GM13977 (cell line): ENCODE results near the gene TMEM132A.

Source experiments
- DNase-seq: peaks from one replicate; pipeline ENCODE4 v3.0.0; 2012; ENCODE audit warnings: low spot score
- in situ Hi-C: fragments of 300-500 bp; cut with MboI; formaldehyde crosslinking; loops from one replicate; pipeline ENCODE4 v1.12.0; 2022; ENCODE audit warnings: low sequenced_read_pairs, low pct_unique_long_range_greater_than_20kb, mixed read lengths, inconsistent platforms; ENCODE audit not compliant: unreplicated experiment
- TF ChIP-seq, protein P1 (sequence below): IDR thresholded peaks from 2 replicates; pipeline ENCODE4 v1.5.1; 2012; ENCODE audit warnings: mild to moderate bottlenecking, control low read depth; ENCODE audit not compliant: insufficient read depth; ENCODE audit errors: extremely low read depth, missing control alignments

TMEM132A gene

DNA sequence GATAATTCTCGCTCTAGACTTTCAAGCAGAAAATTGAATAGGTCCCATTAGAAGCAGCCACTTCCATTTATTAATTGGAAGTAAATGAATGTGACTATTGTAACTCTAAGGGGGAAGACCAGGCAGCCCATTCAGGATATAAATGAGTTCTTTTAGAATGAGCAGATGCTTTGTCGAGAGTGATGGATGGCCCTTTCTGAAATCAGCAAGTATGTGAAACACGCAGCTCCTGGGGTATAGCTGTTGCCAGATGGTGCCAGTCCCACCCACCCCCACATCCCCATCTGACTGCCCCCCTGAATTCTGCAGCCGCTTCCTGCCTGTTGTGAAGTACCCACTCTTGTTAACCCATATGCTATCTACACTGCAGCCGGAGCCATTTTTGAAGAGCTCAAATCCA, 24.0 kb downstream of the TMEM132A start:
- no peak for DNase-seq
- in situ Hi-C loops, result no loop called here
- TF ChIP-seq, protein P1, sequence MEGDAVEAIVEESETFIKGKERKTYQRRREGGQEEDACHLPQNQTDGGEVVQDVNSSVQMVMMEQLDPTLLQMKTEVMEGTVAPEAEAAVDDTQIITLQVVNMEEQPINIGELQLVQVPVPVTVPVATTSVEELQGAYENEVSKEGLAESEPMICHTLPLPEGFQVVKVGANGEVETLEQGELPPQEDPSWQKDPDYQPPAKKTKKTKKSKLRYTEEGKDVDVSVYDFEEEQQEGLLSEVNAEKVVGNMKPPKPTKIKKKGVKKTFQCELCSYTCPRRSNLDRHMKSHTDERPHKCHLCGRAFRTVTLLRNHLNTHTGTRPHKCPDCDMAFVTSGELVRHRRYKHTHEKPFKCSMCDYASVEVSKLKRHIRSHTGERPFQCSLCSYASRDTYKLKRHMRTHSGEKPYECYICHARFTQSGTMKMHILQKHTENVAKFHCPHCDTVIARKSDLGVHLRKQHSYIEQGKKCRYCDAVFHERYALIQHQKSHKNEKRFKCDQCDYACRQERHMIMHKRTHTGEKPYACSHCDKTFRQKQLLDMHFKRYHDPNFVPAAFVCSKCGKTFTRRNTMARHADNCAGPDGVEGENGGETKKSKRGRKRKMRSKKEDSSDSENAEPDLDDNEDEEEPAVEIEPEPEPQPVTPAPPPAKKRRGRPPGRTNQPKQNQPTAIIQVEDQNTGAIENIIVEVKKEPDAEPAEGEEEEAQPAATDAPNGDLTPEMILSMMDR, result no peak

DNA sequence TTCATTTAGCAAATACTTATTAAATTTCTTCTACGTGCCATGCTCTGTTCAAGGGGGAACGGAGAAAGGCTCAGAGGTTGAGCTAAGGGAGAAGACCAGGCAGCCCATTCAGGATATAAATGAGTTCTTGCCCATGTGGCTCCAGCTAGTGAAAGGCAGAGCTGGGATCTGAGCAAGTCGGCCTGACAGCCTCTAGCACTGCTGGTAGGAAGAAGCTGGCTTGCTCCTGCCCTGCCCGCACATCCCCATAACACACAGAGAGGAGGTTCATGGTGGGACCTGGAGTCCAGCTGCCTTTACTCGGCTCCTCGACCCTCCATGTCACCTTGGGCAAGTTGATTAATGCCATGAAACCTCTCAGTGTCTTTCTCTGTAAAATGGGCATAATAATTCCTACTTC, 25.8 kb downstream of the TMEM132A start:
- TF ChIP-seq, protein P1, result no peak
- in situ Hi-C loops, result no loop called here
- no peak for DNase-seq

DNA sequence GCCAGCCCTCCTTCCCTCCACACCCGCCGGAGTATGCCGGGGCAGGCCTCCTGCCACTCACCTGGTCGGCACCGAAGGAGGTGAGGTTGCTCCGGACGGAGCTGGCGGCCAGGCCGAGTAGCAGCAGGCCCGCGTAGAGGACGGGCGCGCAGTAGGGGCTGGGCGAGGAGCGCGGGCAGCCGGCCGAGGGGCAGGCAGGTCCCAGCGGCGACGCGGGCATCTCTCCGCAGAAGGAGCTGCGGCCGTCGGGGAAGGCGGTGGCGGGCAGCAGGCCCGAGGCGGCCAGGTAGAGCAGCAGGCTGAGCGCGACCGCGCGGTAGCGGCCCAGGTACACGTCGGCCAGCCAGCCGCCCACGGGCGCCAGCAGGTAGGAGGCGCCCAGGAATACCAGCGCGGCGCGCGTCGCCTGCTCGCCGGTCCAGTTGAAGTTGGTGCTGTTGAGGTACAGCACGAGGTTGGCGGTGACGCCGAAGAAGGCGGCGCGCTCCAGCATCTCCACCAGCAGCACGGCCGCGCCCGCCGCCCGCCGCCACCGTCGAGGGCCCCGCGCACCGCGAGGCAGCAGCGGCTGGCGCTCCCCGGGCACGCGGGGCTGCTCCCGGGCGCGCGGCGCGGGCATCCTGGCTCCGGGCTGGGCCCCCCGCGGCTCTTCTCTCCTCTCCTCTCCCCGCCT, 26.8 kb downstream of the TMEM132A start:
- in situ Hi-C loops, result no loop called here
- TF ChIP-seq, protein P1, result no peak

DNA sequence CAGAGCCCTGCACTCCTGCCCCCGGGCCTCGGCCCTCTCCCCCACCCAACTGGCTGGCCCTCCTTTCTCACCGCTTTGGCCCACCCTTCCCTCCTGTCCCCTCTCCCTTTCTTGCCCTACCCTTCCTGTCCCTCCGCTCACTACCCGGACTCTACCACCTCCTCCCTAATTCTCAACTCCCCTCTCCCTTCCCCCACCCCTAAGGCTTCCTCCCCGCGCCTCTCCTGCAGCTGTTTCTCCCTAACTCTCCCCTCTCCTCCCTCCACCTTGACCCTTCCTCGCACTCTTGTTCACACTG, 27.3 kb downstream of the TMEM132A start:
- TF ChIP-seq, protein P1, result no peak
- no peak for DNase-seq
- in situ Hi-C loops, result no loop called here

More for the DNA sequence above, 26.8 kb downstream of the TMEM132A start:
- DNase-seq, result peak; percentile 40

DNA sequence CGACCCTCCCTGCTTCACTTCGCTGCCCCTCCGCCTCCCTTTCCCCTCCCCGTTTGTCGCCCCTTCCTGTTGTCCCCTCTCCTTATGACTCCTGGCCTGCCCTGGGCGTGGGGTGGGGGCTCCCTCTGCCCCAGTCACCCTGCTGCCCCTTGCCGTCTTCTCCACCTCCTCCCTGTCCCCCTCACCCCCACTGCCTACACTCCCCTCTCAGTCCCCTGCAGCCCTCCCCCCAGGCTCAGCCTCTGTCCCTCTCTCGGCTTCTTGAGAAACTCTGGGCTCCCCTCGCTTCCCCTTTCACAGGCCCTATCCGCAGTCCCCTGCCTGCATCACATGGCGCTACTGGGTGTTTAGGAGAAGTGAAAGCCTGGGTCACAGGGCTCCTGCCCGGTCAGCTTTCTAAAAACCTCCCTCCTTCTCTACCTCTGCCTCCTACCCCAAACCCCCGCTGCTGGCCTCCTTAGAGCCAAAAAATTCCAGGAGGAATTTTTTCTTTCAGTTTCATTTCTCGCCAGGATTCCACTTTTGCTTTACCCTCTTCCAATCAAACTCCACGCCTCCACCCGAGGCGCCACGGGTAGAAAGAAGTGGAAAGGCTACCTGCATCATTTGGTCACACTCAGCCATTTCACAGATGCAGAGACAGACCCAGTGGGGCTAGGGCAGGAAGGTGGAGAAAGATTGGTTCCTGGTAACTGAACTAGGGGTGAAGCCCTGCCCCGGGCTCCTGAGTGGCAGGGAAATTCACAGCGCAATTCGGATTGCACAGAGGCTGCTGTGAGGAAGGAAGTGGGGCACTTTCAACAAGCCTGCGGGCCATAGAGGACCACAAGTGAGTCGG, 27.9 kb downstream of the TMEM132A start, which contains the start of gene SLC15A3:
Gene SLC15A3, minus strand, starts transcription at position 273 of the 838 bp plus-strand sequence. CDS start 625 bp downstream, outside the sequence.
- in situ Hi-C loops, result no loop called here
- TF ChIP-seq, protein P1, result no peak
- DNase-seq, result peak; percentile 86

DNA sequence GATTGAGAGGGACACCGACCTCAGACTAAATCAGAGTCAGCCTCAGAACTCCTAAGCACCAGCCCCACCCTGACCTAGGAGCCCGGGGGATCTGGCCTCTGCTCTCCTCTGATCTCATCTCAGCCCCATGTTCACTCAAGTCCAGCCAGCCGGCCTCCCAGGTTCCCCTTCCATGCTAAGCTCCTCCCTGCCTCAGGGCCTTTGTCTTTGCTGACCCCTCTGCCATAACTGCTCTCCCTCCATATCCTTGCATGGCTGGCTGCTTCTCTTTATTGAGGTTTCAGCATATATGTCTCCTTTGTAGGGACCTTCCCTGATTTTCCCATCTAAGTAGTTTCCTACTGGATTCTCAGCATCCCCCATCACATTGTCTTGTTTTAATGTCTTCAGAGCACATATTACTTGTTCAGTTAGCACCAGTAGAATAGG, 28.5 kb downstream of the TMEM132A start:
- DNase-seq, result no peak
- TF ChIP-seq, protein P1, result no peak
- in situ Hi-C loops, result no loop called here
